Measurements from ENCODE around the gene LPP.

The LPP gene

GRCh38 chr3:188229726-188230125 lies 75.8 kb downstream of the LPP start:
- no peak for DNase-seq

DNA sequence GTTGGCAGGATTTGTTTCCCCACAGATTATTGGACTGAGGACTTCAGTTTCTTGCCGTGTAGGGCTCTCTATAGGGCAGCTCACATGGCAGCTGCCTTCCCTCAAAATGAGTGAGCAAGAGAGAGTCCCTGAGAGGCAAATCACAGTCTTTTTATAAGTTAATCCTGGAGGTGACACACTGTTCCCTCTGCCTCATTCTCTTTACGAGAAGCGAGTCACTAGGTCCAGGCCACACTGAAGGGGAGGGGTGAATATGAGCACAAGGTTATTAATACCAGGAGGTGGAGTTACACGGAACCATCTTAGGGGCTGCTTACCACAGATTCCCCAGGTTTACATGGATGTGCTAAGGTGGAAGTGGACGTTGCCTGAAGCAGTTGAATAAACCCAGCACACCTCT lies 77.0 kb downstream of the LPP start:
- no peak for DNase-seq

DNA sequence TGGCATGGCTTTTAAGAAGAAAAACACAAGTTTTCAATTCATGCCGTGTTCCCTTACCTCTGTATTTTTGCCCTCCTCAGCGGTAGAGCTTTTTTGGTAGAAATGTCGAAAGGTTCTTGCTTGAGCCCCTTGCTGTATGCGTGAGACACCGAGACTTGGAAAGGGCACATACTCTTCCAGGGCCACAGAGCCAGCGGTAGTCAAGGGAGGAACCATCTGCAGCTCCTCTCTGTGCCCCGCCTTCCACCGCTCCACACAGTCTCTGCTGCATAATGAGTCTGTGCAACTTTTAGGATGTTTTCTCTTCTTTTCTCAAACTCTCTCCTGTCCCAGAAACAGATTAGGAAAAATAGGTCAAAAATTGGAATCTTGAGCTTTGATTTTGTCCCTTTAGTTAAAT lies 77.5 kb downstream of the LPP start:
- DNase-seq, result no peak

GRCh38 chr3:188232656-188233055 lies 78.7 kb downstream of the LPP start:
- no peak for DNase-seq

GRCh38 chr3:188233320-188233719 lies 79.4 kb downstream of the LPP start:
- DNase-seq, result no peak

GRCh38 chr3:188234132-188234531 lies 80.2 kb downstream of the LPP start:
- no peak for DNase-seq

DNA sequence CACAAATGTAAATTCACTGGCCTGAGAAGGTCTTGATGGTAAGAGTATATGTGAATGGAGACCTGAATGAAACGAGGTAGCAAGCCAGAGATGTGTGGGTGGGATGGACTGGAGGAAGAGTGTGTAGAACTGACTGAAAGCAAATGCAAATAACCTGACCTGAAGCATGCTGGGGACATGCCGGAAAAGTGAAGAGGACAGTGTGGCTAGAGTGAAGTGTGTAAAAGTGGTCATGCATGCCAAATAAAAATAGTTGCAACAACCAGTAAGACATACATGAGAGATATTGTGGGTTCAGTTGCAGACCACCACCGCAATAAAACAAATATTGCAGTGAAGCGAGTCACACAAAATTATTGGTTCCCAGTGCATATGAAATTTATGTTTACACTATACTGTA lies 82.3 kb downstream of the LPP start:
- DNase-seq, result no peak

DNA sequence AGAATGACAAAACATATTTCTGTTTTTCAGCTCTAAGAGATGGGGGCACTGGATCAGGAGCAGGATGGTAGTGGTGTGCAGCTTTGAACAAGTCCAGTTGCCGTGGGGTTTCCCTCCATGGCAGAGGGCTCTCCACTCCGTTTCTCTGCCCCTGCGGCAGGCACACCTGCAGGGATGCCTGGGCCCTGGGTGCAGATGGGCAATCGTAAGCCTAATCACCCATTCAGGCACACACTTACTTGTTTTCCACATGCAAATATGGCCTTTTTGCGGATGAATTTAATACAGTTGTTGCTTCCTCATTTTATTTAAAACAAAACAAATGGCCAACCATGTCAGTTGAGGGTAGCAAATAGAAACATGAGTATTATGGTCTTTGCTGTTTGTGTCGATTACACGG lies 85.1 kb downstream of the LPP start:
- no peak for DNase-seq

GRCh38 chr3:188239577-188239976 lies 85.6 kb downstream of the LPP start:
- no peak for DNase-seq

DNA sequence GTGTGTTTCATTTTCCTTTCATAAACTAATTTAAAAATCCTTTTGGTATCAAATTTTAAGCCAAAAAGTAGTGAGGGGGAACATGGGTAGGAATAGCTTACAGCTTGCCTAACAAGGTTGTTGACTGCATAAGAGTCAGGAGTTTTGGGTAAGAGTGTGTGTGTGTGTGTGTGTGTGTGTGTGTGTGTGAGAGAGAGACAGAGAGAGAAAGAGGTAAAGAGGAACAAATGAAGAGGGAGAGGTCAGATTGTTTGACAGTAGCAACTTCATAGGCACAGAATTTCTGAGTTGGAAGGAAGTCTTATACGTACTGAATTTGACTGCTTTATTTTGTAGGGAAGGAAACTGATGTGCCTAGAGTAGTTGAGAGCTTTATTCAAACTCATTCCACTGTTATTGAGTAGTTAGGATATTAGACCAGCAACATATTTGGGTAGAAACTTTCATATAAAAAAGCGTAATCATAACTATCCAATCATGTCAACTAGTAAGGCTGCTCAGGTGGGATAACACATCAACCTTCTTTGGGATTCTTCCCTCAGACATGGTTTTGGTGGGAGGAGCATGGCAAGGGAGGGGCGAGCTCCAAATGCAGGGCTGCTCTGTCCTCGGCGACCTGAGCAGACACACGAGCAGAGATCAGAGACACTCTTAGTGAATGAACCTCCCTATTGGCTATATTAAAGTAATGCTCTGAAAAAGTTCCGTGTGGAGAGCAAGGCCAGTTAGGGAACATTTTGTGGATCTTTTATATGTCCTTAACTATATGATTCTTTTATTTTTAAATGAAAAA lies 86.4 kb downstream of the LPP start:
- no peak for DNase-seq

- DNase-seq, result no peak
Observed at GRCh38 chr3:188241072-188241471, 87.1 kb downstream of the LPP start.

DNA sequence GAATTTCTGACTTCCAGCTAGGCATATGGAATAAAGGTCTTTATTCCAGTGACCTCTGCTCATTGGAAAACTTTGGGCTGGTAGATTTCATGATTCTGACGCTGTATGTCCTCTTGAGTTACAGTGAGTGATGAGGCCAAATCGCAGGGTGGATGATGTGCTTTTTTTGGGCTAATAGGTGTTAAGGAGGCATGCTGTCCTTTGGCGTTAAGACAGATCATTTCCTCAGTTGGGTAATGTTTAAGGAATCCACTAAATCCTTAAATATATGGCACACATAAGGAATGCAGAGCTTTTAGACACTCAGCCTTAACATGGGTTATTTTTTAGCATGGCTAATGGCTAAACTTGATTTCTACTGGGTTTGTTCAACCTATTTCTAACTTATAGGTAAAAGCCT lies 87.9 kb downstream of the LPP start:
- no peak for DNase-seq

GRCh38 chr3:188242436-188243123 lies 88.6 kb downstream of the LPP start:
- peak in 1 of 2 donors; percentile 27 for DNase-seq

DNA sequence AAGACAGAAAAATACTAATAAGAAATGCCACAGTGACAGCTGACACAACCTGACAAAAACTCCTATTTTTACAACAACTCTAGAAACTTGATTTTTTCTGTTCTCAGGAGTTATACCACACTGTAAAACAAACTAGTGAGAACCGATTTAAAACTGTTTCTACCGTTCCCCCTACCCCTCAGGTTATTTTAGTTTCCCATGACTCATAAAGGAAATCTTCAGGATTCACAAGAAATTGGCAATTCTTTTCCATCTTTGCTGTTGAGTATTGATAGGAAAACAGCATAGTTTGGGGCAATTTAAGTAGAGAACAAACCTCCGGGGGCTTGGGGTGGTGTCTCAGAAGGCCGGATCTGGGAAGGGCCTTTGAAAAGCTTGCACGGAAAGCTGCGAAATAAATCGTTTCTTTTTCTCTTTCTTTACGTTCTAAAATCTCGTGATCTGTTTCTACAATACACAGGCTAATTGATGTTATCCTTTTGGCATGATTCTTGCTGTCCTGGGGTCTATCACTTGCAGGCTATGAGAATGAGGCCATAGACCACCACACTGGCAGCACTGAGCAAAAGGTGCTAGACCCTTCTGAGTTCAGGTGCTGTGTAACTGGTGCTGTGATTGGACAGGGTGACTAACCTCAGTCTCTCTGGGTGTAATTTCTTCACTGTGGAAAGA lies 89.3 kb downstream of the LPP start:
- DNase-seq, result no peak

DNA sequence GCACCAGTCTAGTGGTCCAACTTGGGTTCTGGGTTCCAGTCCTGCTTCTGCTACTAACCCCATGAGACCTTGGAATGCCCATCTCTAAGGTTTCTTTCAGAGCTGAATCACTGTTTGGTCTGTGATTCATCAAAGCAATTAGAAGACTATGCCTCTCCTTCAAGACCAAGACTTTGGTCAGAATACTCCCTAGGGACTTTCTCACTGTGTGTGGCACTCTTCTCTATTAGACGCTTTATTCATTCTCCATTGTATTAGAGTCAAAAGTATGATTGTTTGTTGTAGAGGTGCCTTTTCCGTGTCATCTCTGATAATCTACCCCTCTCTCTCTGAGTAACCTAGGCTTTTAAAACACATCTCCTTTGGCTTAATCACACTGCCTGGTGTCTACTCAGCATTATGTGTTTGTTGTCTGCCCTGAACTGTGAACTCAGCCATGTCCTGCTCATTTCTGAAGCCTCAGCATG lies 90.5 kb downstream of the LPP start:
- DNase-seq, result no peak

- DNase-seq, result no peak
Observed at GRCh38 chr3:188246905-188247304, 92.9 kb downstream of the LPP start.

DNA sequence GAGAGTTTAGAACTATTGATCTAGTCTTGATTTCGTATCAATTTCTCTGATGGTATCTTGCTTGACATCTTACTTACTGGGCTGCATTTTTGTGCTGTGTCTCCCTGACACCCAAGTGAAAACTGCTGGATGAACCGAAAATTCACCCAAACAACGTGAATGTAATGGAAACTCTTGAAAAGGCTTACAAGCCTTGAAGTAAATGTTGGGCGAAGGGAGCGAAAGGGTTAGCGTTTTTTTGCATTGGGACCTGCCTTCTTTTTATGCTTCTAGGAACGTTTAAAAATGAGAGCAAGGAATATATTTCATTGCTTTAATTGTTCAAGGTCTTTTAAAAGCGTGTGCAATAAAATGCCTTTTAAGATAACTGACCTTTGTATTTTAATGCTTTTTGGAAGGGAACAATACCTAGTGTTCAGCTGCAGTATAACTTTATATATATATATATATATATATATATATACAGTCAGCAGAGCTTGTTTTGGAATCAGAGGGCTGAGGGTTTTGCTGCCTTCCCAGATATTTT lies 94.1 kb downstream of the LPP start:
- DNase-seq, result no peak

- no peak for DNase-seq
Observed at GRCh38 chr3:188253123-188253793, 99.3 kb downstream of the LPP start.

DNA sequence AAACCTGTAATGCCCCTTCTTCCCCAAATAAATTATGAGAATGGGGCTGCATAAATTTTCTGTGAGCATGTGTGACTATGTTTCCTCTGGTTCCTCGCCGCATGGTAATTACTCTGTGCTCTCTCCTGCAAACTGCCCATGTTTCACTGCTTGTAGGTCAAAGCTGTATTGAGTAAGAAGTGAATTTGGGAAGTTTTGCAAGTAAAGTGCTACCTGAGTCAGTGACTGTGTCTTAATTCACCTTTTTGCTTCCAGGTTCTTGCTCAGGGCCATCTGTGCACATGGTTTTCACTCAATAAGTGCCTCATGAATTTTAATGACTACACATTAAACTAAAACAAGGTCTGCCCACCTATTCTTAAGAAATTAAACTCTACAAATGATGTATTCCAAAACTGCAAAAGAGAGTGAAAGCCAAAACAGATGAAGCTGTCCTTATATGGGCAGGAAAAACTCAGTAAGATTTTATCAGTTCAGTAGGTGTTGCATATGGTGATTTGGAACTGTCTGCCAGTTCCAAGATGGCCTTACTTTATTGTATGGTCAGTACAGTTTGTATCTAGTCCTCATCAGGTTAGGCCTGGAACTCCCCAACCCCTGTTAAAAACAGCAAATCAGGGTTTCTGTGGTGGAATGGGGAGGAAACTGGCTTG lies 100.0 kb downstream of the LPP start:
- DNase-seq, result no peak

DNA sequence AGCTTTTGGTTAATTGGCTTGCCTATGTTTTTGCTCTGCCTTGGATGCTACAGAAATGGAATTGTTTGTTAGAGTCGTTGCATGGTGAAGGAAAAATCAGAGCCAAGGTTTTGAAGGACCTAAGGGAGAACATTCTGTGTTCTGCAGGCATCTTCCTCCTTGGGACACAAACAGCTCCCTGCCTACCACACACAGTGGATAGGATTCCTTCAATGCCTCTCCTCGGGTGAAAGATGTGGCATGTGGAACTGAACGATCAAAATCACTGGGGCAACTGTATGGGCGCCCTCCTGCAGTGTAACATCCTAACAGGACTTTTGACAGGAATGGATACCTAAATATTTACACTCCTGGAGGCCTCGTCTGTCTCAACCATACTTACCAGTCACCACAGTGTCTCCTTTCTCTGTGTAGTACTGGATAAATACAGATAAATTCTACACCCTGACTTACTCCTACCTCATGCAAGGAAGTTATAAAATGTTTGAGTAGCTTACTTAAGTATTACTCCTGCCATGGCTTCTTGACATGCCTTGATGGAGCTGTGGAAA lies 100.6 kb downstream of the LPP start:
- DNase-seq, result no peak

- DNase-seq, result no peak
Observed at GRCh38 chr3:188255190-188255589, 101.2 kb downstream of the LPP start.

- no peak for DNase-seq
Observed at GRCh38 chr3:188256758-188257157, 102.8 kb downstream of the LPP start.
